GM19463 (cell line): Measurements from ENCODE around the gene FBXO48.
A peak's percentile ranks its signal among the peaks of the same experiment; 100 is the strongest.

Source experiments
- ATAC-seq: cut with Tn5 transposase; IDR thresholded peaks from one replicate; pipeline ENCODE4 v1.9.1; 2021; ENCODE audit warnings: mild to moderate bottlenecking, moderate library complexity; ENCODE audit not compliant: unreplicated experiment

FBXO48 gene

GRCh38 chr2:68438455-68439303 is 28.4 kb downstream of the FBXO48 start:
- ATAC-seq, result no peak

GRCh38 chr2:68436270-68436669 is 30.8 kb downstream of the FBXO48 start:
- no peak for ATAC-seq

- ATAC-seq, result no peak
Measured at GRCh38 chr2:68435615-68436014, 31.5 kb downstream of the FBXO48 start.

- ATAC-seq, result no peak
Measured at GRCh38 chr2:68434981-68435380, 32.1 kb downstream of the FBXO48 start.

- no peak for ATAC-seq
Measured at GRCh38 chr2:68432696-68433658, 34.1 kb downstream of the FBXO48 start.

- ATAC-seq, result no peak
Measured at GRCh38 chr2:68431316-68431972, 35.6 kb downstream of the FBXO48 start.

GRCh38 chr2:68429311-68429826 is 37.7 kb downstream of the FBXO48 start:
- no peak for ATAC-seq

GRCh38 chr2:68428746-68429145 is 38.3 kb downstream of the FBXO48 start:
- no peak for ATAC-seq

GRCh38 chr2:68428126-68428525 is 39.0 kb downstream of the FBXO48 start:
- ATAC-seq, result no peak

- ATAC-seq, result no peak
Measured at GRCh38 chr2:68426848-68427579, 40.1 kb downstream of the FBXO48 start.

- ATAC-seq, result no peak
Measured at GRCh38 chr2:68426446-68426845, 40.6 kb downstream of the FBXO48 start.

GRCh38 chr2:68425503-68425902 is 41.6 kb downstream of the FBXO48 start:
- ATAC-seq, result no peak

- peak; percentile 79 for ATAC-seq
Measured at GRCh38 chr2:68423966-68424650, 43.0 kb downstream of the FBXO48 start.

GRCh38 chr2:68420254-68420910 is 46.7 kb downstream of the FBXO48 start:
- ATAC-seq, result no peak

- peak; percentile 66 for ATAC-seq
Measured at GRCh38 chr2:68418855-68419254, 48.2 kb downstream of the FBXO48 start.

- no peak for ATAC-seq
Measured at GRCh38 chr2:68418419-68418818, 48.7 kb downstream of the FBXO48 start.

- no peak for ATAC-seq
Measured at GRCh38 chr2:68417926-68418325, 49.2 kb downstream of the FBXO48 start.

- no peak for ATAC-seq
Measured at GRCh38 chr2:68416081-68416675, 50.9 kb downstream of the FBXO48 start.

GRCh38 chr2:68415521-68415920 is 51.6 kb downstream of the FBXO48 start:
- ATAC-seq, result no peak
